Liver (tissue), 3 donors: Measurements from ENCODE around the gene CDH23.
A peak's percentile ranks its signal among the peaks of the same experiment; 100 is the strongest.

Source experiments
- CTCF ChIP-seq: fragments of 150-350 bp; IDR thresholded peaks from 2 replicates; pipeline ENCODE4 v1.5.1; 2017; ENCODE audit warnings: improper control_type of control experiment, low read depth, low read length; ENCODE audit not compliant: missing input control
- FOXA1 ChIP-seq: IDR thresholded peaks from 2 replicates; pipeline ENCODE4 v1.6.1; 2016; ENCODE audit warnings: antibody characterized with exemption
- JUND ChIP-seq, 2 donors: IDR thresholded peaks; 2 replicates each; pipeline ENCODE4 v1.6.1; 2016; ENCODE audit warnings: antibody characterized with exemption in 2 of 2
- NR2F2 ChIP-seq: IDR thresholded peaks from 2 replicates; pipeline ENCODE4 v1.6.1; 2016; ENCODE audit warnings: antibody characterized with exemption
- RAD21 ChIP-seq, 2 donors: IDR thresholded peaks; 2 replicates each; pipeline ENCODE4 v1.6.1; 2016; ENCODE audit warnings: antibody characterized with exemption in 2 of 2, mild to moderate bottlenecking in 2 of 2
- REST ChIP-seq: IDR thresholded peaks from 2 replicates; pipeline ENCODE4 v1.6.1; 2016; ENCODE audit warnings: antibody characterized with exemption, mild to moderate bottlenecking
- RXRA ChIP-seq, 2 donors: IDR thresholded peaks; 2 replicates each; pipeline ENCODE4 v1.6.1; 2017 to 2018; ENCODE audit warnings: antibody characterized with exemption in 2 of 2, mild to moderate bottlenecking in 1 of 2
- SP1 ChIP-seq: IDR thresholded peaks from 2 replicates; pipeline ENCODE4 v1.6.1; 2018; ENCODE audit warnings: antibody characterized with exemption, mild to moderate bottlenecking
- TAF1 ChIP-seq: conservative IDR thresholded peaks from 2 replicates; pipeline ENCODE4 v1.6.1; 2016; ENCODE audit warnings: antibody characterized with exemption, mild to moderate bottlenecking
- ZBTB33 ChIP-seq: IDR thresholded peaks from 2 replicates; pipeline ENCODE4 v1.6.1; 2016; ENCODE audit warnings: antibody characterized with exemption
- TF ChIP-seq, protein P1 (sequence below): IDR thresholded peaks from 2 replicates; pipeline ENCODE4 v1.6.1; 2016; ENCODE audit warnings: antibody characterized with exemption
- donor health status: healthy.
- donor health status: healthy.

DNA sequence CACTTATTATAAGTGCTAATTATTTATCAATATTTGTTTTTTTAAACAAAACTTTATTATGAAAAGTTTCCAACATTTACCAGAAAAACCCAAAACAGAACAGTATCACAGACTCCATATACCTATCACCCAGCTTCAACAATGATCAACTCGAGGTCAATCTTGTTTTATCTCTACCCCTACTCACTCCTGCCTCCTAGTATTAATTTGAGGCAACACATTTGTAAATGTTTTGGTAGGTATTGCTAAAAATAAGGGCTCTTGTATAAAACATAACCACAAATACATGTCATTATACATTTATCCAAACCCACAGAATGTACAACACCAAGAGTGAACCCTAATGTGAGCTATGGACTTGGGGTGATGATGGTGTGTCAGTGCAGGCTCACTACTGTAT lies 15.9 kb upstream of the CDH23 start:
- TF ChIP-seq NR2F2 (no peak), CTCF (peak; percentile 14), TAF1 (no peak), ZBTB33 (no peak), FOXA1 (no peak), RXRA (IDR thresholded peaks at IDR 0.05) (no peak), JUND (IDR thresholded peaks at IDR 0.05) (no peak), RAD21 (IDR thresholded peaks at IDR 0.05) (peak; percentile 59 to 63), REST (no peak), SP1 (no peak)
- TF ChIP-seq, protein P1, sequence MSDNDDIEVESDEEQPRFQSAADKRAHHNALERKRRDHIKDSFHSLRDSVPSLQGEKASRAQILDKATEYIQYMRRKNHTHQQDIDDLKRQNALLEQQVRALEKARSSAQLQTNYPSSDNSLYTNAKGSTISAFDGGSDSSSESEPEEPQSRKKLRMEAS = no peak
